Measurements from ENCODE around the gene HCN3. TPM values are rescaled to one million over a fixed set of nuclear protein-coding genes. Genes with fewer than 3 reads are reported as not detected.

HCN3 gene
- total RNA-seq, 1 experiment from 2014 or later, result 3.3 TPM

GRCh38 chr1:155253208-155253607 is 24.1 kb upstream of the HCN3 start:
- DNase-seq (ENCODE audit: low spot score), result peak; percentile 29
- in situ Hi-C loops (cut with HindIII; ENCODE audit: low sequenced_read_pairs), result no loop called here

GRCh38 chr1:155253797-155254196 is 23.5 kb upstream of the HCN3 start:
- peak; percentile 22 for DNase-seq (ENCODE audit: low spot score)
- in situ Hi-C loops (cut with HindIII; ENCODE audit: low sequenced_read_pairs), result no loop called here

GRCh38 chr1:155254228-155254713 is 23.0 kb upstream of the HCN3 start:
- in situ Hi-C loops (cut with HindIII; ENCODE audit: low sequenced_read_pairs), result no loop called here
- DNase-seq (ENCODE audit: low spot score), result peak; percentile 15

- peak; percentile 44 for DNase-seq (ENCODE audit: low spot score)
- in situ Hi-C loops (cut with HindIII; ENCODE audit: low sequenced_read_pairs), result no loop called here
Observed at GRCh38 chr1:155254714-155255242, 22.5 kb upstream of the HCN3 start.

- peak; percentile 91 for DNase-seq (ENCODE audit: low spot score)
- in situ Hi-C loops (cut with HindIII; ENCODE audit: low sequenced_read_pairs), result no loop called here
Observed at GRCh38 chr1:155255243-155256007, 21.8 kb upstream of the HCN3 start, which contains the start of gene ENTREP3. Gene ENTREP3 (minus strand): TSS chr1:155255483. CDS start chr1:155254877, 606 bp downstream.

GRCh38 chr1:155256058-155256852 is 21.0 kb upstream of the HCN3 start:
- in situ Hi-C loops (cut with HindIII; ENCODE audit: low sequenced_read_pairs), result no loop called here
- no peak for DNase-seq (ENCODE audit: low spot score)

- no peak for DNase-seq (ENCODE audit: low spot score)
- in situ Hi-C loops (cut with HindIII; ENCODE audit: low sequenced_read_pairs), result no loop called here
Observed at GRCh38 chr1:155260276-155260675, 17.0 kb upstream of the HCN3 start.

- in situ Hi-C loops (cut with HindIII; ENCODE audit: low sequenced_read_pairs), result no loop called here
- no peak for DNase-seq (ENCODE audit: low spot score)
Observed at GRCh38 chr1:155261493-155261851, 15.8 kb upstream of the HCN3 start.

- in situ Hi-C loops (cut with HindIII; ENCODE audit: low sequenced_read_pairs), result no loop called here
- peak; percentile 100 for DNase-seq (ENCODE audit: low spot score)
Observed at GRCh38 chr1:155261852-155262673, 15.2 kb upstream of the HCN3 start, which contains the start of gene SCAMP3. Gene SCAMP3 (minus strand): TSS chr1:155262360. CDS start chr1:155262151, 209 bp downstream.

- no peak for DNase-seq (ENCODE audit: low spot score)
- in situ Hi-C loops (cut with HindIII; ENCODE audit: low sequenced_read_pairs), result no loop called here
Observed at GRCh38 chr1:155263067-155263466, 14.2 kb upstream of the HCN3 start.

- in situ Hi-C loops (cut with HindIII; ENCODE audit: low sequenced_read_pairs), result no loop called here
- DNase-seq (ENCODE audit: low spot score), result no peak
Observed at GRCh38 chr1:155266553-155266952, 10.7 kb upstream of the HCN3 start.

- DNase-seq (ENCODE audit: low spot score), result no peak
- in situ Hi-C loops (cut with HindIII; ENCODE audit: low sequenced_read_pairs), result no loop called here
Observed at GRCh38 chr1:155267373-155267772, 9.9 kb upstream of the HCN3 start.

- DNase-seq (ENCODE audit: low spot score), result no peak
- in situ Hi-C loops (cut with HindIII; ENCODE audit: low sequenced_read_pairs), result no loop called here
Observed at GRCh38 chr1:155268630-155269029, 8.6 kb upstream of the HCN3 start.

GRCh38 chr1:155269381-155269780 is 7.9 kb upstream of the HCN3 start:
- DNase-seq (ENCODE audit: low spot score), result no peak
- in situ Hi-C loops (cut with HindIII; ENCODE audit: low sequenced_read_pairs), result no loop called here

GRCh38 chr1:155272466-155273342 is 4.6 kb upstream of the HCN3 start:
- no peak for DNase-seq (ENCODE audit: low spot score)
- in situ Hi-C loops (cut with HindIII; ENCODE audit: low sequenced_read_pairs), result no loop called here

GRCh38 chr1:155273343-155274245 is 3.7 kb upstream of the HCN3 start, which contains the start of gene CLK2:
Gene CLK2 (minus strand): TSS chr1:155273504. CDS start chr1:155270977, 2,527 bp downstream.
- in situ Hi-C loops (cut with HindIII; ENCODE audit: low sequenced_read_pairs), result no loop called here
- peak; percentile 94 for DNase-seq (ENCODE audit: low spot score)
